ES-I3 (cell line): ENCODE results near the gene PDXK.
"Not testable (repeated sequence)": the region's sequence is repeated elsewhere in the genome, so short reads cannot be mapped to it uniquely, and the experiment has no call there.

Experiments
- H3K36me3 ChIP-seq: 2 replicates; pipeline ENCODE4 v1.6.1; 2013; ENCODE audit warnings: mild to moderate bottlenecking, low read length, control low read depth, moderate library complexity; ENCODE audit not compliant: insufficient read depth
- H3K4me1 ChIP-seq: 2 replicates; pipeline ENCODE4 v1.6.1; 2013; ENCODE audit warnings: mild to moderate bottlenecking, control low read depth, low read length; ENCODE audit not compliant: insufficient read depth
- H3K9ac ChIP-seq: 2 replicates; pipeline ENCODE4 v1.6.1; 2013; ENCODE audit warnings: low read depth, mild to moderate bottlenecking, low read length, moderate library complexity
- H3K9me3 ChIP-seq: 2 replicates; pipeline ENCODE4 v1.6.1; 2013; ENCODE audit warnings: mild to moderate bottlenecking, low read length, moderate library complexity; ENCODE audit not compliant: control insufficient read depth, insufficient read depth

PDXK gene

DNA sequence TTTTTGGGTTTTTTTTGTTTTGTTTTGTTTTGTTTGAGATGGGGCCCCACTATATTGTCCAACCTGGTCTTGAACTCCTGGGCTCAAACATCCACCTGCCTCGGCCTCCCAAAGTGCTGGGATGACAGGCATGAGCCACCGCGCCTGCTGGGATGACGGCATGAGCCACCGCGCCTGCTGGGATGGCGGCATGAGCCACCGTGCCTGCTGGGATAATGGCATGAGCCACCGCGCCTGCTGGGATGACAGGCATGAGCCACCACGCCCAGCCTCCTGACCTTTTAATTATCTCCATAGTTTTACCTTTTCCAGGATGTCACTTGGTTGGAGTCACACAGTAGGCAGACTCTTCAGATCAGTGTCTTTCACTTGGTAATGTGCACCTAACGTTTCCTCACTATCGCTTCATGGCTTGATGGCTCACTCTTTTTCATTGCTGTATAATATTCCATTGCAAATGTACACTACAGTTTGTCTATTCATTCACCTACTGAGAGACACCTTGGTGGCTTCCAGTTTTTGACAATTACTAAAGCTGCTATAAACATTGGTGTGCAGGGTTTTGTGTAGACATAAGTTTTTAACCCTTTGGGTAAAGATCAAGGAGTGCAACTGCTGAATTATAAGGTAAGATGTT, 10.1 kb upstream of the PDXK start:
- Histone ChIP-seq H3K4me1 (peaks cover 14% of the 10 kb centered on the region), H3K9ac (no peak overlapping the region), H3K9me3 (no peaks in the 10 kb centered on the region), H3K36me3 (no peaks in the 10 kb centered on the region)

DNA sequence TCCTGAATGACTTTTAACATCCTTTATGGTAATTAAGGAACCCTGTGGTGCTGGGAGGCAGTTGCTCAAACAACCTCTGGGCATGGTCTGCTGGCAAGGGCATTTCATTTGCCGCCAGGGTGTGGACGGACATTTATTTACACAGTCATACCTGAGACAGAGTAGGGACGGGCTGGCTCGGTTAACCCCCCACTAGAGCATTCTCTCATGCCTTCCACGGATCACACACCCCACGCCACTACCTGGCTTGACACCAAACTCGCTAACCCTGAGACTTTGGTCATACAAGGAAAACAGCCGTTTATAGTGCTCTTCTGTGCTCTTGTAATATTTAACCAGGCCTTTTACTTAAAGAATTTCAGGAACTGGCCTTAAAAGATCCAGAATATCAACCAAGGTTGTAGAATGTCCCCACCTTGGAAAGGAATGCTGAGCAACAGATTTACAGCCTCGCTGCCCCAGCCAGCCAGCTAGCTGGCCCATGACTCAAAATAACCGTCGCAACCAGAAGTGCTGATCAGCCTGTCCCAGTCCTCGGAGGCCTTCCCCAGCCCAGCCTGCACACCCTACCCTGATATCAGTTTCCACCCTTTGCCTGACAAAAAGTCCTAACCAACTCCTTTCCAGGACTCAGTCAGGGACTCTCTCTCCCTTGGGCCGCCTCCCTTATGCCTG, 6.5 kb upstream of the PDXK start:
- Histone ChIP-seq H3K4me1 (peaks cover 14% of the 10 kb centered on the region), H3K9me3 (no peaks in the 10 kb centered on the region), H3K9ac (peak overlapping the region; percentile 17; the same call in 1 of the 2 replicates), H3K36me3 (no peaks in the 10 kb centered on the region)

DNA sequence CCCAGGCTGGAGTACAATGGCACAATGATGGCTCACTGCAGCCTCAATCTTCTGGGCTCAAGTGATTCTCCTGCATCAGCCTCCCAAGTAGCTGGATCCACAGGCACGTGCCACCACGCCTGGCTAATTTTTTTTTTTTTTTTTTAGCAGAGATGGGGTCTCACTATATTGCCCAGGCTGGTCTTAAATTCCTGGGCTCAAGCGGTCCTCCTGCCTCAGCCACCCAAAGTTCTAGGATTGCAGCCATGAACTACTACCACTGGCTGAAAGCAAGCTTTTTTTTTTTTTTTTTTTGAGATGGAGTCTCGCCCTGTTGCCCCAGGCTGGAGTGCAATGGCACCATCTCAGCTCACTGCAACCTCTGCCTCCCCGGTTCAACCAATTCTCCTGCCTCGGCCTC, 5.8 kb upstream of the PDXK start:
- not testable (repeated sequence) for H3K9me3 ChIP-seq, H3K9ac ChIP-seq, H3K36me3 ChIP-seq
- peaks cover 14% of the 10 kb centered on the region for H3K4me1 ChIP-seq

DNA sequence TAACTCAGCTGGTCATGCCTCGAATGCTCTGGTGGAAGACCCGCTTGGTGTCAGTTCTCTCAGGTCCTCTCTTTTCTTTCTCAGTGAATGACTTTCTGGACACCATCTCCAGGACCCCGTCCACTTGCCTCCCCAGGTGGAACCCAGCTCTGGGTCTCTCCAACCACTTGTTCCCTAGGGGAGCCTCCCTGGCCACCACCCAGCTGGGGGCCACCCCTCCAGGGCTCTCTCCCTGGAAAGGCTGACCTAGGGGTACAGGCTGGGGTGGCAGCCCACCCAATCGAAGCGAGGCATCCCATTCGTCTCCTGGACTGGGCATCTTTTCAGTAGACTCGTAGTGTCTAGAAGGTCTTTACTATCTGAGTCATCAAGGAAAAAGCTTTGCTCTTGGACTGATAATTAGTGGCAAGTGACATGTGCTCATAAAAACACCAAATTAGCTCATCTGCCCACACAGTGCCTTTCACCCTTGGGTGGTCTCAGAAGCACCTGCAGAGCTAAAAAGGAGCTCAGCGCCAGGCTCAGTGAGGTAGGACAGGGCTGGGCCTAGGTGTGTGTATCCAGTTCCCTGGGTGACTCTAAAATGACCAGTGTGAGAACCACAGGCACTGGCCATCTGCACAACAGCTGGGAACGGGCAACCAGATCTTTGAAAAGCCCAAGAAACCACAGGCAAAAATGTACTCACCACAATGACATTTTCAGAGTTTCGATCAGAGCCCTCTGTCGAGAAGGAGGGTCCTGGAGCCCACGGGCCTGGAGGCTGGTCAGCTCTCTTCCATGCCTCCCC, 2.4 kb upstream of the PDXK start:
- H3K9ac ChIP-seq: no peak overlapping the region
- peaks cover 17% of the 10 kb centered on the region for H3K4me1 ChIP-seq
- H3K36me3 ChIP-seq: peaks cover 3% of the 10 kb centered on the region; the same call in 1 of the 2 replicates
- H3K9me3 ChIP-seq: no peaks in the 10 kb centered on the region

DNA sequence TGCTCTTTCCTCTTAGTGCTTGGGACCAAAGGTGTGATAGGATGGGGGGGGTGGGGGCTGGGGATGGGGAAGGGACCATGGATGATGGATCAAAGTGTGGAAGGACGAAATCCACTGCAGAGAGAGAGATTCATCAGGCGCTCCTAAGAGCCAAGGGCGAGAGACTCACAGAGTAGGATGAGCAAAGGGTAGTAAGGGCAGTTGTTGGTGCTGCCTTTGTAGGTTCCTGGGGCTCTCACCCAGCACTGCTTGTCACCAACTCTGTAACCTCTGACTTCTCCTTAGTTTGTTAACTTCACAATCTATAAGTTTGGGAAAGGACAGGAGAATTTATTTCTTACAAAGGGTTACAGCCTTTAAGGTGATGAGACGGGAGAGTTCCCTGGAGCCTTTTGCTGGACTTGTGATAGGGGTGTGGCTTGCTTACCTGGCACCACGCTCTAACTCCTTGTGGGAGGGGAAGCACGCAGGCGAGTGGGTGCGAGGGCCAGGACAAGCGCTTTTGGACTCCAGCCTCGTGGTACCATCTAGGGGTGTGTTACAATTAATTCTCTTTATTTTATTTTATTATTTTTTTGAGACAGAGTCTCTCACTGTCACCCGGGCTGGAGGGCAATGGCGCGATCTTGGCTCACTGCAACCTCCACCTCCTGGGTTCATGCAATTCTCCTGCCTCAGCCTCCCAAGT, 1.6 kb upstream of the PDXK start:
- peaks cover 3% of the 10 kb centered on the region; the same call in 1 of the 2 replicates for H3K36me3 ChIP-seq

DNA sequence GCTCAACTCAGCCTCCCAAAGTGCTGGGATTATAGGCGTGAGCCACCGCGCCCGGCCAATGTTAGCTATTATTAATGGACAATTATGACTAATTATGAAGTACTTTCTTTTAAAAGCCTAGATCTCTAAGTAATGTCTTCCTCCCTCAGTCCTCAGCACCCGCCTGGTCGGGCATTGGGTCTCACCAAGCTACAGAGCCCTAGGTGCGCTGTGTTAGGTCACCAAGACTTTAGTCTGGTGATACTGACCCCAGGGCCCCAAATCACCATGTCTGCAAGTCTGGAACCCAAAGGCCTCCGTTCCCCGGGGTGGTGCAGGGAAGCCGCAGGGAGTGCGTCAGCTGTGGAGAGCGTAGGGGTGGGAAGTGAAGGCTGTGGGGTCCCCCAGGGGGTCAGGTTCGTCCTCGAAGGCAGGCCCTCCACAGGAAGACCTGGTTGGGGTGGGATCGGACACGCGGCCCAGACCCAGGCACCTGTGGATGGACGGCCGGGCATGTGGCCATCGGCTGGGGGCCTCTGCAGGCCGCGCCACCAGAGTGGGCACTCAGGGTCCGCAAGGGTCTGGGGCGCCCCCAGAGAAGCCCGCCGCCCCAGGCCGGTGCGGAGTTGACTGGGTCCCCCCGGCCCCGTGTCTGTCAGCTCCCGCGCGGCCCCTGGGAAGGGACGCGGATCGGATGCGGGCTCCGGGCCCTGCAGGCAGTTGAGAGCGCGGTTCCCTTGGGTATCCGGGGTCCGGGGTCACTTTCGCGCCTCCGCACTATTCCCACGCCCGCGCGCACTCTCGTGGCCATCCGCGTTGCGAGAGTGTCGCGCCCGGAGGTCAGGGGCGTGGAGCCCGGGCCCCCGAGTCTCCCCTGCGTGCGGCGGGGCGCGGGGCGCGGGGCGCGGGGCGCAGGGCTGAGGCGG, 710 bp upstream of the PDXK start:
- Histone ChIP-seq H3K36me3 (peaks cover 3% of the 10 kb centered on the region; the same call in 1 of the 2 replicates), H3K9me3 (no peaks in the 10 kb centered on the region), H3K4me1 (peaks cover 8% of the 10 kb centered on the region), H3K9ac (peak overlapping the region; percentile 95)

More for the DNA sequence above, 1.6 kb upstream of the PDXK start:
- Histone ChIP-seq H3K4me1 (peaks cover 14% of the 10 kb centered on the region), H3K9ac (no peak overlapping the region), H3K9me3 (no peaks in the 10 kb centered on the region)

DNA sequence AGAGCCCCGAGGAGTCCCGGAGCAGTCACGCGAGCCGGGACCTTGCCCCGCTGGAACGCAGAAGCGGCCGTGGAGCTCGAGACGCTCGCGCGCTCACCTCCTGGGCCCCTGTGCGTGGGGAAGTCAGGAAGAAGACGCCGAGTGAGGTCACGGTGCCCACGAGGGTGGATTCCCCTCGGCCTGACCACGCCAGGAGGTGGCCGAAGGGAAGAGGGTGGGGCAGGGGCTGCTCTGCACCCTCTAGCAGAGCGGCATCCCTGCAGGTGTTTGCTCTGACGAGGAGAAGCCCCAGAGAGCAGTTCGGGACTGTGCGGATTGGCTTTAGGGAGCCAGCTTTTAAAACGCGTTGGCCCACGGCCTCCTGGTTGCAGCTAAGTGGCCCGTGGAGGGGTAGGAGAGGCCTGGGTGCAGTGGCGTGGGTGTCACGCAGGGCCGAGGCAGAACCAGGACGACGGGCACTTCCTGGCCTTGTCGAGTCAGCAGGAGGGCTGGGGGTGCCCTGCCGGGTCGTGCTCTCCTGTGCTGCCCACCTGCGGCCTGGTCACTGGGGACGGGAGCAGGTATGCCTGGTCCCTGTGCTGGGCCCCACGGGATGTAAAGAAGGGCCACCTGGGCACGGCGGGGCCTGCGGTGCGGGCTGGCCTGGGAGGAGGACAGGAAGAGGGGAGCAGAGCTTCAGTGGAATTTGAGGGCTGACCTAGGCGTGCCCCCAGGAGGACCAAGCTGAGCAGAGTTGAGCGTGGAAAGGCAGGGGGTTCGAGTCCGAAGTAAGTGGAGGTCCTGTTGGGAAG, 1.0 kb downstream of the PDXK start:
- Histone ChIP-seq H3K9me3 (no peaks in the 10 kb centered on the region), H3K4me1 (peaks cover 8% of the 10 kb centered on the region), H3K9ac (peak overlapping the region; percentile 95), H3K36me3 (peaks cover 3% of the 10 kb centered on the region; the same call in 1 of the 2 replicates)

DNA sequence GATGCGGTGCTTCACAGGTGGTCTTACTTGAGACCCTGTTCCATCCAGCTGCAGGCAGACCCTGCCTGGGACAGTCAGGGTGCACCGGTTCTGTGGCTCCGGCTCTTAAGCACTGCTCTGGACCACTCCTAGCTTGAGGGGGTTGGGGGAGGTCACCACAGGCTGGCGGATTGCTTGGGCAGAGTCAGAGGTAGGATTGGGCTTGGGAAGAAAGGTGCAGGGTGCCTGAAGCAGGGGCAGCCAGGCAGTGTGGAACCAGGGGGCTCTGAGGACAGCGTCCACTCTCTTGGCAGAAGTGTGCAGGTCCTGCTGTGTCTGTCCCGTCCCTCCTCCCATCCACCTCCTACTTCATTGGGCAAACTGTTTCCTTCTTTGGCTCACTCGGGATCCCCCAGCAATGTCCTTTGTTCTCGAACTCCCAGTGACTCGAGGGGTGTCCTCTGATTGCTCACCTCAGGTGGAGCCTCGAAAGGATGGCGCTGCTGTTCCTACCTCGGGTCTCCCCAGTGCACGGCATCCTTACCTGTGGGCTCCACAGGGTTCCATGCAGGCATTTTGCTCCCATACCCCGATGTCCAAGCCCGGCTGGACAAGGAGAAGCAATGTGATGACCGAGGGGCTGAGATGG, 1.7 kb downstream of the PDXK start:
- H3K9ac ChIP-seq: peak overlapping the region; percentile 95; the same call in 1 of the 2 replicates
- H3K36me3 ChIP-seq: peaks cover 3% of the 10 kb centered on the region; the same call in 1 of the 2 replicates
- H3K4me1 ChIP-seq: peaks cover 8% of the 10 kb centered on the region
- no peaks in the 10 kb centered on the region for H3K9me3 ChIP-seq

DNA sequence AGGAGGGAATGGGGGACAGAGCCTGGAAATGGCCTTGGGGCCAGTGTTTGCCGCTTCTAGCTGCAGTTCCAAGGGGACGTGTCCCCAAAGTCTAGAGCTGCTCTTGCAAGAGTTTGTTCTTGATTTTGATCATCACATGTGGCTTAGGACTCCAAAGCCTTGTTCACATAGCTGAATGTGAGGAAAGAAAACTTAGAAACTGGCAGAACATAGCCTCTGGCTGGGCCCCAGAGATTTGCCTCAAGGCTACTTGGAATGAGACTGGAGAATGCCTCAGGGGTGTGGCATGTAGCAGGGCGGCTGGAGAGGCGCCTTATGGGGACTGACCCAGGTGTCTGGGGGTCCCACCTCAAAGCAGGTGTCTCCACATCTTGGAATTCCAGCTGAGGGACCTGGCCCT, 2.3 kb downstream of the PDXK start:
- Histone ChIP-seq H3K4me1 (peaks cover 8% of the 10 kb centered on the region), H3K9me3 (no peaks in the 10 kb centered on the region), H3K9ac (no peak overlapping the region), H3K36me3 (peaks cover 3% of the 10 kb centered on the region; the same call in 1 of the 2 replicates)

DNA sequence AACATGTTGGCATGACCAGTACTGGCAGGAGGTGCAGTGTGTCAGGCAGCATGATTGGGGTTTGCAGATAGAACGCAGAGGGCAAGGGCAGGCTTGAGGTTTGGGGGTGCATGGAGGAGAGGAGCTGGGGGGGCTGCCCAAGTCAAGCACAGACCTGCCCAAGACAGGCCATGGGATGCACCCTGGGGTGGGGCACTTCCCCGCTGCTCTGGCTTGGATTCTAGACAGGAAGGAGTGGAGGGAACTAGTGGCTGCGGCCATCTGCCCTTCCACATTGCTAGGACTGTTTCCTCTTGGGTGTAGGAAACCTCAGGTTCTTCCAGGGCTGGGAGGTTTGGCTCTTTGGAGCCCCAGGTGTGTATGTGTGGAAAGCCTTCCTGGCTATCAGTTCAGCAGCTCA, 3.0 kb downstream of the PDXK start:
- Histone ChIP-seq H3K9ac (no peak overlapping the region), H3K36me3 (peaks cover 3% of the 10 kb centered on the region; the same call in 1 of the 2 replicates), H3K9me3 (no peaks in the 10 kb centered on the region), H3K4me1 (peaks cover 11% of the 10 kb centered on the region)

DNA sequence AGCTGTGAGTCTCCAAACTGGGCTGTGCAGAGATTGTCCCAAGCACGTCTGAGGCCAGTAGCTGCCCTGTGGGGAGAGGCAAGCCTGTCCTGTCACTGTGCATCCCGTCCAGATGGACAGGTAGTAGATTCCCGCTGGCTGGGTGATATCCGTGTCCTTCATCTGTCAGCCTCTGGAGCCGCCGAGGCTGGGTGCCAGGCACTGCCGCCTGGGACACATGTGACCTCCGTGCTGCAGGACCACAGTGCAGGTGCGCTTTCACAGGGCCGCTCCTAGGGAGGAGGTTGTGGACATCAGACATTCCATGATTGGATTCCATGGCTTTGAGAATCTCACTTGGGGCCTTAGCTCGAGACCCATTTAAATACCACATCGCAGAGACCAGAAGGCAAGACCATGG, 4.7 kb downstream of the PDXK start:
- peaks cover 3% of the 10 kb centered on the region; the same call in 1 of the 2 replicates for H3K36me3 ChIP-seq
- no peak overlapping the region for H3K9ac ChIP-seq
- peaks cover 11% of the 10 kb centered on the region for H3K4me1 ChIP-seq
- no peaks in the 10 kb centered on the region for H3K9me3 ChIP-seq

DNA sequence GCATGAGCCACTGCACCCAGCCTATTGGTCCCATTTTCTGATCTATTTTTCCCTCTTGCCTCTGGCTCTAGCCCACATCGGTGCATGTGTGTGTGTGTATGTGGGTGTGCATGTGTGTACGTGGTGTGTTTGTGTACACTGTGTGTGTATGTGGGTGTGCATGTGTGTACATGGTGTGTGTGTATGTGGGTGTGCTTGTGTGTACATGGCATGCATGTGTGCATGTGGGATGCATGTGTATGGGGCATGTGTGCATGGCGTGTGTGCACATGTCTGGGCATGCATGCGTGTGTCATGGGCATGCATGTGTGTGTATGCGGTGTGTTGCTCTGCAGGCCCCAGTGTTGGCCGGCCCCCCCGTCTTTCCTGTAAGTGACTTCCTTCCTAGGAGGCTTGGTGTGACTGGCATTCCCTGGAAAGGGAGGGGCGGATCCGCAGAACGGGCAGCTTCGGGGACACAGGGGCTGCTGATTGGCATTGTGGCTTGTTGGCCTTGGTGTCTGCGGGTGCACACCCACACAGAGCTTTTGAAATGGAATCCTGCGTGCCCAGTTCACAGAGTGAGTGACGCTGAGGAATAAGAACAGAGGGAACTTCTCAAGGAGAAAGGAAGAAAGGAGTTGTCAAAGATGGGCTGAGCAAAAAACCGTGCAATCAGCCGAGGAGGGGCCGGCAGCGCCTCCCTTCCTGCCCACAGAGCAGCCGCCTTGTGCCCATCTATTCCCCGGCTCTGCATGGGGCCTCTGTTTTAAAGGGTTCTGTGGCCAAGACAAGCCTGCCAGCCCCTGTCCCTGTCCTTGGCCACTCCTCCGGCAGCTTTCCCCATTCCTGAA, 8.0 kb downstream of the PDXK start:
- Histone ChIP-seq H3K4me1 (peaks cover 3% of the 10 kb centered on the region), H3K36me3 (no peaks in the 10 kb centered on the region), H3K9me3 (no peaks in the 10 kb centered on the region), H3K9ac (no peak overlapping the region)
